ENCODE results near the gene TSSK6. TPM values are rescaled to one million over a fixed set of nuclear protein-coding genes. Genes with fewer than 3 reads are reported as not detected.
A peak's percentile ranks its signal among the peaks of the same experiment; 100 is the strongest.

Gene TSSK6
- total and polyA plus RNA-seq, 10 of the 15 experiments (the other 5 are each of a cell fraction or from before 2014, with no cell fraction given) = 0.06 to 3.6 (median 0.98) TPM; not detected in 2

- no peak overlapping the region for H2AFZ ChIP-seq (ENCODE audit: control insufficient read depth, low read depth, low read length)
- H3K4me1 ChIP-seq (ENCODE audit: control insufficient read depth, insufficient read depth, low read length) = peaks cover 21% of the 10 kb centered on the region
- RAD21 ChIA-PET (ENCODE audit: unreplicated experiment) = interaction anchor here (0.5 to 4.8 kb wide), 26 partner anchors 10 to 345 kb away, joined by 3 to 72 read pairs (median 4); partner anchors contain the start of genes GATAD2A and NDUFA13
- peak; percentile 98 for FAIRE-seq
- POLR2A ChIA-PET = interaction anchor here (0.6 to 3.1 kb wide), 7 partner anchors 26 to 130 kb away, joined by 3 to 16 read pairs (median 4); partner anchors contain the start of genes GATAD2A, NDUFA13 and TSSK6
- H3K4me2 ChIP-seq (ENCODE audit: control insufficient read depth, insufficient read depth) = no peak overlapping the region
- H3K27ac ChIP-seq (ENCODE audit: control insufficient read depth, insufficient read depth) = no peak overlapping the region
- no peaks in the 10 kb centered on the region for H3K27me3 ChIP-seq (replicated peaks in 1 of 2; ENCODE audit: control insufficient read depth in 2 of 2, insufficient read depth in 2 of 2, low read length in 1 of 2)
- in situ Hi-C loops (cut with MboI) = loop anchor here (5.0 to 10.0 kb wide), 2 partner anchors 123 to 346 kb away; no protein-coding TSS in a partner anchor
- BruUV-seq (replicated peaks) = no TSS peak
- peak; percentile 51 for DNase-seq (ENCODE audit: low read depth, low spot score)
- ATAC-seq = peak; percentile 72
- H4K20me1 ChIP-seq (ENCODE audit: control insufficient read depth, insufficient read depth) = no peaks in the 10 kb centered on the region
- peaks cover 22 to 37% of the 10 kb centered on the region in 2 experiments; a peak in 3 of 4 replicates for H3K36me3 ChIP-seq (ENCODE audit: control insufficient read depth in 2 of 2, insufficient read depth in 2 of 2, low read length in 1 of 2)
- peaks cover 9% of the 10 kb centered on the region for H3K79me2 ChIP-seq (ENCODE audit: control insufficient read depth, insufficient read depth, low read length)
- CTCF ChIA-PET = interaction anchor here (0.6 to 9.3 kb wide), 32 partner anchors 10 to 344 kb away, joined by 3 to 223 read pairs (median 6); partner anchors contain the start of genes BORCS8, GATAD2A, NDUFA13 and RFXANK
- 29% methylated on average over 20 of the region's 20 CpGs for WGBS (ENCODE audit: insufficient coverage, insufficient replicate concordance, low lambda C conversion rate, missing lambda C conversion rate)
- H3K4me3 ChIP-seq = no peak overlapping the region
- intact Hi-C loops (cut with micrococcal nuclease; ENCODE audit: unreplicated experiment) = loop anchor here (1.0 kb wide), 3 partner anchors 123 to 344 kb away; no protein-coding TSS in a partner anchor
- SMC1A ChIA-PET (ENCODE audit: uncharacterized antibody, unreplicated experiment) = interaction anchor here (0.6 to 5.1 kb wide), 15 partner anchors 22 to 415 kb away, joined by 3 to 97 read pairs (median 7); partner anchors contain the start of gene GATAD2A
- no peaks in the 10 kb centered on the region for H3K9me3 ChIP-seq (replicated peaks; ENCODE audit: control insufficient read depth, insufficient read depth, low read length)
- no peak overlapping the region for H3K9ac ChIP-seq (ENCODE audit: control insufficient read depth, insufficient read depth, low read length)
- TF ChIP-seq ZNF384 (IDR thresholded peaks at IDR 0.05; ENCODE audit: borderline replicate concordance, low read depth, low read length) (peak; percentile 52; the same call in 1 of the 2 replicates), ZSCAN29 (IDR thresholded peaks at IDR 0.05) (no peak), SMC3 (IDR thresholded peaks at IDR 0.05; ENCODE audit: borderline replicate concordance, low read length) (peak; percentile 64; the same call in 1 of the 2 replicates), SMARCA5 (IDR thresholded peaks at IDR 0.05) (peak; percentile 63; the same call in 1 of the 2 replicates), POLR2AphosphoS2 (IDR thresholded peaks at IDR 0.05; ENCODE audit: low read depth, low read length) (no peak), STAT3 (IDR thresholded peaks at IDR 0.05; ENCODE audit: low read depth, low read length) (no peak), YY1 (IDR thresholded peaks at IDR 0.05; ENCODE audit: low read depth, low read length) (peak; percentile 66), EZH2 (IDR thresholded peaks at IDR 0.05; ENCODE audit: borderline replicate concordance, control insufficient read depth, low read depth, low read length) (no peak), CREB1 (IDR thresholded peaks at IDR 0.05; ENCODE audit: low read depth) (peak; percentile 25; the same call in 1 of the 2 replicates), TCF7 (IDR thresholded peaks at IDR 0.05; ENCODE audit: borderline replicate concordance) (no peak), REST (IDR thresholded peaks at IDR 0.05; ENCODE audit: low read depth, low read length) (no peak), SPI1 (IDR thresholded peaks at IDR 0.05; ENCODE audit: borderline replicate concordance, insufficient read depth, low read depth, low read length) (no peak), DPF2 (IDR thresholded peaks at IDR 0.05) (no peak), GATAD2B (conservative IDR thresholded peaks at IDR 0.05; ENCODE audit: low read depth) (no peak), RUNX3 (IDR thresholded peaks at IDR 0.05; ENCODE audit: low read length) (peak; percentile 24; the same call in 1 of the 2 replicates), RAD21 (IDR thresholded peaks at IDR 0.05; ENCODE audit: insufficient read depth, low read depth, low read length) (peak; percentile 95), CBX3 (IDR thresholded peaks at IDR 0.05; ENCODE audit: borderline replicate concordance, low read depth) (no peak), KAT2A (conservative IDR thresholded peaks at IDR 0.05; ENCODE audit: control insufficient read depth, low read depth, low read length) (no peak)
Measured at GRCh38 chr19:19490214-19490968, 25.0 kb downstream of the TSSK6 start.

Data from GM12878 (cell line).